GM19324 (cell line): ENCODE results near the gene TMEM190.

Source experiments
- ATAC-seq: cut with Tn5 transposase; IDR thresholded peaks from one replicate; pipeline ENCODE4 v1.9.1; 2021; ENCODE audit warnings: mild to moderate bottlenecking, moderate library complexity; ENCODE audit not compliant: unreplicated experiment, low FRiP score

TMEM190 gene

GRCh38 chr19:55369653-55370304 is 6.8 kb upstream of the TMEM190 start:
- ATAC-seq, result no peak

GRCh38 chr19:55370305-55370988 is 6.2 kb upstream of the TMEM190 start, which contains the start of gene IL11:
Gene IL11 (minus strand): TSS chr19:55370463. CDS start chr19:55370310, 153 bp downstream.
- ATAC-seq, result no peak

GRCh38 chr19:55372316-55373081 is 4.1 kb upstream of the TMEM190 start:
- ATAC-seq, result no peak

- no peak for ATAC-seq
These were observed 3.2 kb upstream of the TMEM190 start for GRCh38 chr19:55373306-55373992.

GRCh38 chr19:55373993-55374757 is 2.5 kb upstream of the TMEM190 start:
- ATAC-seq, result no peak

GRCh38 chr19:55377356-55378131 is 918 bp downstream of the TMEM190 start:
- ATAC-seq, result no peak

GRCh38 chr19:55379174-55379573 is 2.5 kb downstream of the TMEM190 start:
- ATAC-seq, result no peak

GRCh38 chr19:55382013-55382412 is 5.4 kb downstream of the TMEM190 start:
- no peak for ATAC-seq

- ATAC-seq, result no peak
These were observed 6.0 kb downstream of the TMEM190 start for GRCh38 chr19:55382522-55383054.

GRCh38 chr19:55383279-55384130 is 6.9 kb downstream of the TMEM190 start:
- ATAC-seq, result no peak

- no peak for ATAC-seq
These were observed 7.7 kb downstream of the TMEM190 start, which contains the start of gene TMEM238 for GRCh38 chr19:55384131-55384919. Gene TMEM238 (minus strand): TSS chr19:55384292. CDS start chr19:55384259, 33 bp downstream.

- ATAC-seq, result peak; percentile 50
These were observed 8.5 kb downstream of the TMEM190 start for GRCh38 chr19:55384920-55385723.

GRCh38 chr19:55385724-55386492 is 9.3 kb downstream of the TMEM190 start, which contains the start of gene RPL28:
Gene RPL28 (plus strand): TSS chr19:55385932. CDS start chr19:55386358, 426 bp downstream.
- peak; percentile 76 for ATAC-seq

GRCh38 chr19:55386493-55386971 is 9.9 kb downstream of the TMEM190 start:
- ATAC-seq, result no peak

- ATAC-seq, result no peak
These were observed 11.3 kb downstream of the TMEM190 start for GRCh38 chr19:55387736-55388497.
